ENCODE data around the gene HLA-A. TPM values are rescaled to one million over a fixed set of nuclear protein-coding genes. Genes with fewer than 3 reads are reported as not detected.

Gene HLA-A
- total RNA-seq, 2 donors from 2014 or later = 1,261 to 1,795 TPM

DNA sequence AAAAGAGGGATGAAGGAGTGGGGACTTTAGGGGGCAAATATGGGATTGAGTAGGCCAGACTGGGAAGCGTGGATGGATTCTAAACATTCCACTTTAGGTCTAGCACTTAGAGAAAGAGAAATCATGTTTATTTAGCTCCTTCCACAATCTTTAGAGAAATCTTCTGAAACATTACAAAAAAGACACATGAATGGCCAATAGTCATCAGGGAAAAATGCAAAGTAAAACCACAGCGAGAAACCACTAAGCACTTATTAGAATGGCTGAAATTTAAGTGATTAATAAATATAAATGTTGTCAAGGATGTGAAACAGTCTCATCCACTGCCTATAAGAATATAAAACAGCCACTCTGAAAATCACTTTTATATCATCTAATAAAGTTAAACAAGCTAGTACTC, 46.9 kb downstream of the HLA-A start:
- H3K4me1 Mint-ChIP-seq (ENCODE audit: low read depth) = peaks cover 10% of the 10 kb centered on the region
- H3K9me3 Mint-ChIP-seq = no peaks in the 10 kb centered on the region
- H3K27ac Mint-ChIP-seq = no peak overlapping the region
- DNase-seq = no peak
- no peak for ATAC-seq (replicated peaks in 1 of 2)
- H3K4me3 Mint-ChIP-seq = no peak overlapping the region
- H3K36me3 Mint-ChIP-seq (ENCODE audit: insufficient read depth in 2 of 2) = no peaks in the 10 kb centered on the region
- H3K27me3 Mint-ChIP-seq (ENCODE audit: low read depth) = peaks cover 5% of the 10 kb centered on the region

DNA sequence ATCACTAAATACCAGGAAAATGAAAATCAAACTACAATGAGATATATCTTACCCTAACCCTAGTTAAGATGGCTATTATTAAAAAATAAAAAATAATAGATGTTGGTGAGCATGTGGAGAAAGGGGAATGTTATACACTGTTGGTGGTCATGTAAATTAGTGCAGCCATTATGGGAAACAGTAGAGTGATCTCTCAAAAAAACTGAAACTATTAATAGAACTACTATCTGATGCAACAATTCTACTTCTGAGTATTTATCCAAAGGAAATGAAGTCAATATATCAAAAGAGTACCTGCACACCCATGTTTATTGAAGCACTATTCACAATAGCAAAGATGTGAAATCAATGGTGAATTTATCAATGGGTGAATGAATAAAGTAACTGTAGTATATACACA, 48.6 kb downstream of the HLA-A start:
- Mint-ChIP-seq H3K4me3 (no peak overlapping the region), H3K36me3 (ENCODE audit: insufficient read depth in 2 of 2) (no peaks in the 10 kb centered on the region), H3K27ac (no peak overlapping the region), H3K27me3 (ENCODE audit: low read depth) (peaks cover 5% of the 10 kb centered on the region), H3K4me1 (ENCODE audit: low read depth) (peaks cover 10% of the 10 kb centered on the region), H3K9me3 (no peaks in the 10 kb centered on the region)
- no peak for ATAC-seq (replicated peaks in 1 of 2)
- DNase-seq = no peak

DNA sequence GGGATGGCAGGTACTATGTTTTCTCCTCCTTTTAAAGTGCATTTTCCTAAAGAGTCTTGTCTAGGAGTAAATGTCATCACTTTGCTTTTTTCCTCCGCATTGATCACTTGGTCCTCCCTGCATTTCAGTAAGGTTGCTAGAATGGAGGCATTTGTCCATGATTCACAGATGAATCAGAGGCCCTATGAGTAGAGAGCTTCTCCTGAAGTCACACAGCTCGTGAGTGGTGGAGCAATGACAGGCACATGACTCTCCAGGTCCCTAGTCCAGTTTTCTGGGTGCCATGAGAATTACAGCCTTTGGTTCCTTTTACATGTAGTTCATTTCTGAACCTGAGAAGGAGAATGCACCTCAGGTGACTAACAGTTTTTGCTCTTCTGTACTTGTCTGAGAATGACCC, 50.5 kb downstream of the HLA-A start:
- Mint-ChIP-seq H3K4me1 (ENCODE audit: low read depth) (peaks cover 10% of the 10 kb centered on the region), H3K27me3 (ENCODE audit: low read depth) (peaks cover 18% of the 10 kb centered on the region), H3K9me3 (no peaks in the 10 kb centered on the region), H3K4me3 (no peak overlapping the region), H3K27ac (no peak overlapping the region), H3K36me3 (ENCODE audit: insufficient read depth in 2 of 2) (no peaks in the 10 kb centered on the region)
- DNase-seq (no peak), ATAC-seq (replicated peaks in 1 of 2) (peak; percentile 76 to 83)

DNA sequence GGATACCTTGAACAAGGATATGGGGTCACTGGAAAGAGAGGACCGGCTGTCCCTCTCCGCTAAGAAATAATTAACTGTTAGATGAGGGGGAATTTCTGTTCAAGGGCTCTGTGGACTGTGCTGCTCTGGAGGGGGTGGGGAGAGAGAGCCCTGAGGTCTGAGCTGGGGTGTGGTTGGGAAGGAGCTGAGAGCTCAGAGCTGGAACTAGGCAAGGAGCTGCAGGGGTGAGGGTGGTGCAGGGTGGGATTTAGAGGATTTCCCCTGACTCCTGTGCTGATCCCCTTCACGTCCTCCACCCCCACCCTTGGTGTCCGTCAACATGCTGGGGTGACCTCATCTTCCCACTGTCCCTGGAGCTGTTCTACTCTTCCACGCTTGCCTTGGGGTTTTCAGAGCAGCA, 52.5 kb downstream of the HLA-A start:
- no peak for DNase-seq
- Mint-ChIP-seq H3K4me3 (no peak overlapping the region), H3K9me3 (no peaks in the 10 kb centered on the region), H3K4me1 (ENCODE audit: low read depth) (peaks cover 10% of the 10 kb centered on the region), H3K27ac (no peak overlapping the region), H3K36me3 (ENCODE audit: insufficient read depth in 2 of 2) (no peaks in the 10 kb centered on the region), H3K27me3 (ENCODE audit: low read depth) (peaks cover 24% of the 10 kb centered on the region)
- no peak for ATAC-seq (replicated peaks in 1 of 2)

DNA sequence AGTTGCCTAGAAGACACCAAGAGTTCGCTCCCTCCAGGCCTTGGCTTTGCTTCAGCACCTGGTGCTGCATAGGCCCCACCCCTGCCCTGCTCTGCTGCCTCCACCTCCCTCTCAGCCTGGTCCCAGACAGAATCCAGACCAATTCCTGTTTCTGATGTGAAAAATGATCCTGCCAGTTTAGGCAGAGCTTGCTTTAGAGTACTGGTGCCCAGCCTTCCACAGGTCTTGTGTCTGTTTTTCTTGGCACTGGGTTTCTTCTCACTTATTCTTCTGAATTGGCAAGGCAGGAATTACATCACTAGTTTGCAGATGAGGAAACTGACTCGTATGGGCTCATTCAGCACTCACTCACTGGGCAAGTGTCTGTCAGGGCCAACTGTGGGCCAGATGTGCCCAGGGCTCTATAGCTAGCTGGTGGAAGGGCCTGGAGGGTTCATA, 53.0 kb downstream of the HLA-A start:
- H3K4me1 Mint-ChIP-seq (ENCODE audit: low read depth) = peaks cover 10% of the 10 kb centered on the region
- H3K9me3 Mint-ChIP-seq = no peaks in the 10 kb centered on the region
- DNase-seq = no peak
- no peak overlapping the region for H3K4me3 Mint-ChIP-seq
- ATAC-seq (replicated peaks in 1 of 2) = peak in 1 of 2 donors; percentile 47
- no peaks in the 10 kb centered on the region for H3K36me3 Mint-ChIP-seq (ENCODE audit: insufficient read depth in 2 of 2)
- no peak overlapping the region for H3K27ac Mint-ChIP-seq
- H3K27me3 Mint-ChIP-seq (ENCODE audit: low read depth) = peaks cover 24% of the 10 kb centered on the region

Other genes starting within 250 kb of the HLA-A start
- 100 to 1,000 TPM; 238 to 275 TPM for gene HLA-F, start 219.1 kb upstream of the HLA-A start, total RNA-seq
- gene HLA-G, start 114.7 kb upstream of the HLA-A start, total RNA-seq = under 1 TPM in 1 of 2 donors, not detected in 1; 0.37 TPM
- gene POLR1H, start 118.7 kb downstream of the HLA-A start, total RNA-seq = 10 to 100 TPM; 77.1 to 81.9 TPM
- gene PPP1R11, start 124.7 kb downstream of the HLA-A start, total RNA-seq = 10 to 100 TPM; 54.1 to 63.1 TPM
- gene RNF39, start 133.2 kb downstream of the HLA-A start, total RNA-seq = not detected
- under 1 TPM in 1 of 2 donors, not detected in 1; 0.12 TPM for gene TRIM31, start 170.6 kb downstream of the HLA-A start, total RNA-seq
- not detected for gene TRIM40, start 193.6 kb downstream of the HLA-A start, total RNA-seq
- gene TRIM10, start 218.7 kb downstream of the HLA-A start, total RNA-seq = under 1 TPM in 1 of 2 donors, not detected in 1; 0.39 TPM
- gene TRIM15, start 221.0 kb downstream of the HLA-A start, total RNA-seq = under 1 TPM; 0.84 to 0.95 TPM